Stimulated activated CD8-positive, alpha-beta memory T cell treated with anti-CD3 and anti-CD28 coated beads, Interleukin-4, amount 100 ng/mL, for 24 hours (primary cell): Measurements from ENCODE around the gene VAX1.
"Not testable (repeated sequence)": the region's sequence is repeated elsewhere in the genome, so short reads cannot be mapped to it uniquely, and the experiment has no call there.

Experiments used
- DNase-seq: peaks from one replicate; pipeline ENCODE4 v3.0.0-alpha.2; 2020; ENCODE audit warnings: low read depth

The VAX1 gene

GRCh38 chr10:117134306-117135025 lies 3.6 kb downstream of the VAX1 start:
- no peak for DNase-seq

GRCh38 chr10:117134056-117134305 lies 4.1 kb downstream of the VAX1 start:
- DNase-seq = no peak

GRCh38 chr10:117133273-117134055 lies 4.6 kb downstream of the VAX1 start:
- DNase-seq = no peak

- no peak for DNase-seq
These were observed 5.3 kb downstream of the VAX1 start for GRCh38 chr10:117132751-117133231.

GRCh38 chr10:117131376-117132327 lies 6.4 kb downstream of the VAX1 start:
- no peak for DNase-seq

- DNase-seq = no peak
These were observed 7.2 kb downstream of the VAX1 start for GRCh38 chr10:117130862-117131375.

GRCh38 chr10:117130346-117130745 lies 7.7 kb downstream of the VAX1 start:
- no peak for DNase-seq

- DNase-seq = not testable (repeated sequence)
These were observed 11.4 kb downstream of the VAX1 start for GRCh38 chr10:117126645-117127044.

- DNase-seq = no peak
These were observed 12.0 kb downstream of the VAX1 start for GRCh38 chr10:117126034-117126433.

GRCh38 chr10:117112220-117112619 lies 25.9 kb downstream of the VAX1 start:
- no peak for DNase-seq

- DNase-seq = no peak
These were observed 30.8 kb downstream of the VAX1 start for GRCh38 chr10:117107238-117107637.

- DNase-seq = no peak
These were observed 41.4 kb downstream of the VAX1 start for GRCh38 chr10:117096599-117097201.

- DNase-seq = no peak
These were observed 43.2 kb downstream of the VAX1 start for GRCh38 chr10:117094856-117095255.

- no peak for DNase-seq
These were observed 45.7 kb downstream of the VAX1 start for GRCh38 chr10:117092386-117092785.

GRCh38 chr10:117090834-117091233 lies 47.2 kb downstream of the VAX1 start:
- no peak for DNase-seq

- DNase-seq = no peak
These were observed 50.5 kb downstream of the VAX1 start for GRCh38 chr10:117087521-117087920.

GRCh38 chr10:117086546-117086945 lies 51.5 kb downstream of the VAX1 start:
- DNase-seq = no peak

- not testable (repeated sequence) for DNase-seq
These were observed 53.4 kb downstream of the VAX1 start for GRCh38 chr10:117084421-117085246.
